ENCODE data around the gene MYDGF. TPM values are rescaled to one million over a fixed set of nuclear protein-coding genes. Genes with fewer than 3 reads are reported as not detected.
A peak's percentile ranks its signal among the peaks of the same experiment; 100 is the strongest.

Gene MYDGF
- total and polyA plus RNA-seq, 2 of the 13 experiments (the other 11 are each of a cell fraction or from before 2014, with no cell fraction given): 116 to 198 TPM

DNA sequence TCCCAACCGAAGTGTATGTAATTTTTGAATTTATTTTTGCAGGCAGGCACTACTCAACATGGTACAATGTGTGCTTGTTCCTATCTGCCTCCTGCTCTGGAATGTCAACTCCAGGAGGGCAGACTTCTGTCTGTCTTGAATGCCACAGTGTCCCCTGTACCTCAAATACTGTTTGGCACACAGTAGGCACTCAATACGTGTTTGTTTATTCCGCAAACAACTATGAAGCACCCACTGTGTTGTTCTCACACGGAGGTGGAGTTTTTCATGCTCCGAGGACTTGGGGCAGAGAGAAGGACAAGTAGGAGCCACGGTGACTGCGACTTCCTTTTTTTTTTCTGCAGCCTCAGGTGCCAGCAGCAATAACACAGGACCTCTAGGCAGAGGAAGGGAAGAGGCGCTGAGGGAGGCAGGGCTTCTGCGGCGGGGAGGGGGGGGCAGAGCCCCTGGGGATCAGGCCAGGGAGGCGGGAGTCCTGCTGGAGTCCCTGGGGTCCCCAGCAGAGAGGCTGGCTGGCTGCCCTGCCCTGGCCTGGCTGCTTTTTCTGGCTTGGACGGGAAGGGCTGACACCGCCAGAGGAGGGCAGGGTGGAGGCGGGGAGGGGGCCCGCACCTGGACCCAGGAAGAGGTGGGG, 60.1 kb downstream of the MYDGF start:
- FAIRE-seq: peak; percentile 4
- TF ChIP-seq, protein P1, sequence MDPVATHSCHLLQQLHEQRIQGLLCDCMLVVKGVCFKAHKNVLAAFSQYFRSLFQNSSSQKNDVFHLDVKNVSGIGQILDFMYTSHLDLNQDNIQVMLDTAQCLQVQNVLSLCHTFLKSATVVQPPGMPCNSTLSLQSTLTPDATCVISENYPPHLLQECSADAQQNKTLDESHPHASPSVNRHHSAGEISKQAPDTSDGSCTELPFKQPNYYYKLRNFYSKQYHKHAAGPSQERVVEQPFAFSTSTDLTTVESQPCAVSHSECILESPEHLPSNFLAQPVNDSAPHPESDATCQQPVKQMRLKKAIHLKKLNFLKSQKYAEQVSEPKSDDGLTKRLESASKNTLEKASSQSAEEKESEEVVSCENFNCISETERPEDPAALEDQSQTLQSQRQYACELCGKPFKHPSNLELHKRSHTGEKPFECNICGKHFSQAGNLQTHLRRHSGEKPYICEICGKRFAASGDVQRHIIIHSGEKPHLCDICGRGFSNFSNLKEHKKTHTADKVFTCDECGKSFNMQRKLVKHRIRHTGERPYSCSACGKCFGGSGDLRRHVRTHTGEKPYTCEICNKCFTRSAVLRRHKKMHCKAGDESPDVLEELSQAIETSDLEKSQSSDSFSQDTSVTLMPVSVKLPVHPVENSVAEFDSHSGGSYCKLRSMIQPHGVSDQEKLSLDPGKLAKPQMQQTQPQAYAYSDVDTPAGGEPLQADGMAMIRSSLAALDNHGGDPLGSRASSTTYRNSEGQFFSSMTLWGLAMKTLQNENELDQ (CRISPR knock-in tag; IDR thresholded peaks at IDR 0.05; ENCODE audit: borderline replicate concordance): no peak
- TF ChIP-seq ZKSCAN8 (CRISPR knock-in tag; IDR thresholded peaks at IDR 0.05; ENCODE audit: borderline replicate concordance) (peak; percentile 97), ZNF121 (CRISPR knock-in tag; IDR thresholded peaks at IDR 0.05) (peak; percentile 39; the same call in 1 of the 2 replicates), ZMYM3 (CRISPR knock-in tag; IDR thresholded peaks at IDR 0.05) (peak; percentile 17; the same call in 1 of the 2 replicates), REL (CRISPR knock-in tag; conservative IDR thresholded peaks at IDR 0.05) (no peak), CCDC6 (CRISPR knock-in tag; IDR thresholded peaks at IDR 0.05) (no peak), ZSCAN25 (CRISPR knock-in tag; IDR thresholded peaks at IDR 0.05) (peak; percentile 98), MXI1 (IDR thresholded peaks at IDR 0.05; ENCODE audit: borderline replicate concordance, low read depth, low read length) (no peak), ZKSCAN1 (IDR thresholded peaks at IDR 0.05; ENCODE audit: low read length) (peak; percentile 84), ZNF761 (CRISPR knock-in tag; conservative IDR thresholded peaks at IDR 0.05) (no peak)
- TF ChIP-seq, protein P2, sequence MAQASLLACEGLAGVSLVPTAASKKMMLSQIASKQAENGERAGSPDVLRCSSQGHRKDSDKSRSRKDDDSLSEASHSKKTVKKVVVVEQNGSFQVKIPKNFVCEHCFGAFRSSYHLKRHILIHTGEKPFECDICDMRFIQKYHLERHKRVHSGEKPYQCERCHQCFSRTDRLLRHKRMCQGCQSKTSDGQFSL (CRISPR knock-in tag; IDR thresholded peaks at IDR 0.05): no peak
- TF ChIP-seq, protein P3, sequence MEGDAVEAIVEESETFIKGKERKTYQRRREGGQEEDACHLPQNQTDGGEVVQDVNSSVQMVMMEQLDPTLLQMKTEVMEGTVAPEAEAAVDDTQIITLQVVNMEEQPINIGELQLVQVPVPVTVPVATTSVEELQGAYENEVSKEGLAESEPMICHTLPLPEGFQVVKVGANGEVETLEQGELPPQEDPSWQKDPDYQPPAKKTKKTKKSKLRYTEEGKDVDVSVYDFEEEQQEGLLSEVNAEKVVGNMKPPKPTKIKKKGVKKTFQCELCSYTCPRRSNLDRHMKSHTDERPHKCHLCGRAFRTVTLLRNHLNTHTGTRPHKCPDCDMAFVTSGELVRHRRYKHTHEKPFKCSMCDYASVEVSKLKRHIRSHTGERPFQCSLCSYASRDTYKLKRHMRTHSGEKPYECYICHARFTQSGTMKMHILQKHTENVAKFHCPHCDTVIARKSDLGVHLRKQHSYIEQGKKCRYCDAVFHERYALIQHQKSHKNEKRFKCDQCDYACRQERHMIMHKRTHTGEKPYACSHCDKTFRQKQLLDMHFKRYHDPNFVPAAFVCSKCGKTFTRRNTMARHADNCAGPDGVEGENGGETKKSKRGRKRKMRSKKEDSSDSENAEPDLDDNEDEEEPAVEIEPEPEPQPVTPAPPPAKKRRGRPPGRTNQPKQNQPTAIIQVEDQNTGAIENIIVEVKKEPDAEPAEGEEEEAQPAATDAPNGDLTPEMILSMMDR (CRISPR knock-in tag; IDR thresholded peaks at IDR 0.05): peak; percentile 27
- TF ChIP-seq, protein P4, sequence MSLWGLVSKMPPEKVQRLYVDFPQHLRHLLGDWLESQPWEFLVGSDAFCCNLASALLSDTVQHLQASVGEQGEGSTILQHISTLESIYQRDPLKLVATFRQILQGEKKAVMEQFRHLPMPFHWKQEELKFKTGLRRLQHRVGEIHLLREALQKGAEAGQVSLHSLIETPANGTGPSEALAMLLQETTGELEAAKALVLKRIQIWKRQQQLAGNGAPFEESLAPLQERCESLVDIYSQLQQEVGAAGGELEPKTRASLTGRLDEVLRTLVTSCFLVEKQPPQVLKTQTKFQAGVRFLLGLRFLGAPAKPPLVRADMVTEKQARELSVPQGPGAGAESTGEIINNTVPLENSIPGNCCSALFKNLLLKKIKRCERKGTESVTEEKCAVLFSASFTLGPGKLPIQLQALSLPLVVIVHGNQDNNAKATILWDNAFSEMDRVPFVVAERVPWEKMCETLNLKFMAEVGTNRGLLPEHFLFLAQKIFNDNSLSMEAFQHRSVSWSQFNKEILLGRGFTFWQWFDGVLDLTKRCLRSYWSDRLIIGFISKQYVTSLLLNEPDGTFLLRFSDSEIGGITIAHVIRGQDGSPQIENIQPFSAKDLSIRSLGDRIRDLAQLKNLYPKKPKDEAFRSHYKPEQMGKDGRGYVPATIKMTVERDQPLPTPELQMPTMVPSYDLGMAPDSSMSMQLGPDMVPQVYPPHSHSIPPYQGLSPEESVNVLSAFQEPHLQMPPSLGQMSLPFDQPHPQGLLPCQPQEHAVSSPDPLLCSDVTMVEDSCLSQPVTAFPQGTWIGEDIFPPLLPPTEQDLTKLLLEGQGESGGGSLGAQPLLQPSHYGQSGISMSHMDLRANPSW (CRISPR knock-in tag; IDR thresholded peaks at IDR 0.05; ENCODE audit: borderline replicate concordance): no peak
- TF ChIP-seq, protein P5, sequence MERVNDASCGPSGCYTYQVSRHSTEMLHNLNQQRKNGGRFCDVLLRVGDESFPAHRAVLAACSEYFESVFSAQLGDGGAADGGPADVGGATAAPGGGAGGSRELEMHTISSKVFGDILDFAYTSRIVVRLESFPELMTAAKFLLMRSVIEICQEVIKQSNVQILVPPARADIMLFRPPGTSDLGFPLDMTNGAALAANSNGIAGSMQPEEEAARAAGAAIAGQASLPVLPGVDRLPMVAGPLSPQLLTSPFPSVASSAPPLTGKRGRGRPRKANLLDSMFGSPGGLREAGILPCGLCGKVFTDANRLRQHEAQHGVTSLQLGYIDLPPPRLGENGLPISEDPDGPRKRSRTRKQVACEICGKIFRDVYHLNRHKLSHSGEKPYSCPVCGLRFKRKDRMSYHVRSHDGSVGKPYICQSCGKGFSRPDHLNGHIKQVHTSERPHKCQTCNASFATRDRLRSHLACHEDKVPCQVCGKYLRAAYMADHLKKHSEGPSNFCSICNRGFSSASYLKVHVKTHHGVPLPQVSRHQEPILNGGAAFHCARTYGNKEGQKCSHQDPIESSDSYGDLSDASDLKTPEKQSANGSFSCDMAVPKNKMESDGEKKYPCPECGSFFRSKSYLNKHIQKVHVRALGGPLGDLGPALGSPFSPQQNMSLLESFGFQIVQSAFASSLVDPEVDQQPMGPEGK (CRISPR knock-in tag; IDR thresholded peaks at IDR 0.05): peak; percentile 45; the same call in 1 of the 2 replicates

More for the DNA sequence above, 60.1 kb downstream of the MYDGF start:
- Histone ChIP-seq H3K27ac (ENCODE audit: extremely low read length, insufficient read depth, low read length) (no peak overlapping the region), H3K9ac (ENCODE audit: insufficient read depth, low read depth, low read length) (no peak overlapping the region), H3K9me3 (ENCODE audit: low read length) (no peaks in the 10 kb centered on the region), H3K4me3 (replicated peaks in 1 of 3; ENCODE audit: insufficient read depth in 1 of 3, low read depth in 2 of 3, low read length in 3 of 3) (peak overlapping the region in 2 of 3 experiments; percentile 41 to 59; a peak in 3 of 6 replicates), H3K36me3 (replicated peaks in 1 of 2; ENCODE audit: control insufficient read depth in 1 of 2, insufficient read depth in 2 of 2, low read length in 2 of 2) (no peaks in the 10 kb centered on the region), H3K4me1 (ENCODE audit: insufficient read depth, low read length) (peaks cover 39% of the 10 kb centered on the region), H2AFZ (ENCODE audit: low read length) (no peak overlapping the region), H3K79me2 (ENCODE audit: insufficient read depth, low read length) (no peaks in the 10 kb centered on the region), H3K4me2 (ENCODE audit: low read depth, low read length) (peak overlapping the region; percentile 71), H3K27me3 (ENCODE audit: control insufficient read depth in 1 of 2, insufficient read depth in 2 of 2, low read length in 2 of 2) (peaks cover 0 to 13% of the 10 kb centered on the region in 2 experiments; a peak in 4 of 5 replicates), H4K20me1 (ENCODE audit: insufficient read depth, low read length) (no peaks in the 10 kb centered on the region)
- no TSS peak for BruUV-seq (replicated peaks)
- ATAC-seq (peak; percentile 61), DNase-seq (ENCODE audit: low spot score) (no peak)
- ChIA-PET CTCF (ENCODE audit: low intra/inter-chr PET ratio, low total read pairs) (no interaction called here), POLR2A (no interaction called here)
- in situ Hi-C loops (cut with HindIII; ENCODE audit: extremely low pct_ligation_motif_present, low pct_unique_long_range_greater_than_20kb): no loop called here
- 4% methylated on average over 15 of the region's 15 CpGs for whole genome bisulfite sequencing (ENCODE audit: low lambda C conversion rate)
- intact Hi-C loops (cut with micrococcal nuclease; ENCODE audit: unreplicated experiment): no loop called here

Measured in HepG2 (cell line).